H1 (cell line): ENCODE data around the gene PAIP2. TPM values are rescaled to one million over a fixed set of nuclear protein-coding genes. Genes with fewer than 3 reads are reported as not detected.
"Not testable (repeated sequence)": the region's sequence is repeated elsewhere in the genome, so short reads cannot be mapped to it uniquely, and the experiment has no call there.

Source experiments
- CTCF ChIA-PET: fragments of 300-600 bp; sonication (Branson Sonifier 250); formaldehyde crosslinking; loops from one replicate; lab custom pipeline; 2021; ENCODE audit not compliant: partially characterized antibody; lab: Charles Lee
- POLR2A ChIA-PET: fragments of 300-600 bp; sonication (Branson Sonifier 250); formaldehyde crosslinking; loops from one replicate; lab custom pipeline; 2021; ENCODE audit warnings: inconsistent platforms; ENCODE audit not compliant: partially characterized antibody; lab: Charles Lee
- DNase-seq, 2 experiments: peaks; one replicate each; pipeline versions ENCODE4 v3.0.0 to v3.0.0-alpha.2; 2010 to 2022; ENCODE audit warnings: low spot score in 2 of 2, low read depth in 1 of 2, mixed read lengths in 1 of 2
- FAIRE-seq: peaks from 2 replicates; lab custom pipeline; 2011; peaks lifted over from hg19 to GRCh38; lab: Jason Lieb, UNC
- H2AFZ ChIP-seq: 2 replicates; pipeline ENCODE4 v1.8.1; 2012; ENCODE audit warnings: low read length, inconsistent platforms
- H2AK5ac ChIP-seq: 2 replicates; pipeline ENCODE4 v1.6.1; 2013; ENCODE audit warnings: low read depth, low read length
- H2BK120ac ChIP-seq: replicated peaks from 2 replicates; pipeline ENCODE3; 2013; ENCODE audit warnings: low read depth, low read length, inconsistent platforms
- H2BK12ac ChIP-seq: 2 replicates; pipeline ENCODE4 v1.6.1; 2013; ENCODE audit warnings: low read depth, low read length
- H2BK15ac ChIP-seq: 2 replicates; pipeline ENCODE4 v1.6.1; 2013; ENCODE audit warnings: low read length
- H2BK20ac ChIP-seq: 2 replicates; pipeline ENCODE4 v1.6.1; 2013; ENCODE audit warnings: low read length
- H2BK5ac ChIP-seq: 2 replicates; pipeline ENCODE4 v1.6.1; 2013; ENCODE audit warnings: low read depth, low read length
- H3K14ac ChIP-seq: 2 replicates; pipeline ENCODE4 v1.6.1; 2013; ENCODE audit warnings: inconsistent platforms; ENCODE audit not compliant: insufficient read length
- H3K18ac ChIP-seq: 2 replicates; pipeline ENCODE4 v1.6.1; 2013; ENCODE audit warnings: low read length; ENCODE audit errors: extremely low read depth
- H3K23ac ChIP-seq: 2 replicates; pipeline ENCODE4 v1.6.1; 2013; ENCODE audit warnings: inconsistent platforms; ENCODE audit not compliant: insufficient read length
- H3K23me2 ChIP-seq: 2 replicates; pipeline ENCODE4 v1.6.1; 2013; ENCODE audit warnings: low read depth, low read length
- H3K27ac ChIP-seq: 2 replicates; pipeline ENCODE4 v1.6.1; 2011; ENCODE audit warnings: low read depth, low read length, inconsistent platforms
- H3K27me3 ChIP-seq, 4 experiments: replicated peaks in 1 of 4; 1 replicate in 1 of 4; 2 replicates in 3 of 4; pipeline versions ENCODE4 v1.6.1 to v1.8.1; 2011 to 2013; ENCODE audit warnings: low read length in 3 of 4, mild to moderate bottlenecking in 3 of 4, inconsistent platforms in 2 of 4, mixed read lengths in 2 of 4, moderate library complexity in 1 of 4; ENCODE audit not compliant: control insufficient read depth in 3 of 4, insufficient read depth in 3 of 4; ENCODE audit errors: extremely low read depth in 1 of 4
- H3K36me3 ChIP-seq, 4 experiments: 2 replicates each; pipeline versions ENCODE4 v1.6.1 to v1.8.1; 2011 to 2013; ENCODE audit warnings: mild to moderate bottlenecking in 4 of 4, low read length in 3 of 4, moderate library complexity in 2 of 4, control low read depth in 1 of 4, inconsistent platforms in 1 of 4; ENCODE audit not compliant: insufficient read depth in 4 of 4, control insufficient read depth in 2 of 4
- H3K4ac ChIP-seq: replicated peaks from 2 replicates; pipeline ENCODE3; 2013; ENCODE audit warnings: low read length, low read depth, mixed read lengths, inconsistent platforms; ENCODE audit not compliant: insufficient read length
- H3K4me1 ChIP-seq, 4 experiments: replicated peaks in 1 of 4; 1 replicate in 1 of 4; 2 replicates in 3 of 4; pipeline versions ENCODE4 v1.6.1 to v1.8.1; 2011 to 2013; ENCODE audit warnings: low read length in 3 of 4, inconsistent platforms in 2 of 4, mixed read lengths in 1 of 4; ENCODE audit not compliant: insufficient read depth in 4 of 4, control insufficient read depth in 3 of 4
- H3K4me2 ChIP-seq, 2 experiments: 2 replicates each; pipeline versions ENCODE4 v1.6.1 to v1.8.1; 2011 to 2013; ENCODE audit warnings: low read depth in 2 of 2, low read length in 2 of 2, control low read depth in 1 of 2, inconsistent platforms in 1 of 2, mild to moderate bottlenecking in 1 of 2; ENCODE audit not compliant: insufficient read depth in 1 of 2
- H3K4me3 ChIP-seq, 4 experiments: fragments of 200-600, 300-600 bp in 1 of 4; sonication (generic), shearing (Covaris generic), sonication (Bioruptor Twin) in 1 of 4; 2 replicates each; pipeline versions ENCODE4 v1.5.1 to v1.8.1; 2011 to 2016; ENCODE audit warnings: low read length in 4 of 4, low read depth in 3 of 4, control low read depth in 2 of 4, inconsistent platforms in 2 of 4, mild to moderate bottlenecking in 2 of 4, mixed read lengths in 1 of 4, moderate library complexity in 1 of 4; ENCODE audit not compliant: insufficient read depth in 2 of 4; ENCODE audit errors: extremely low read depth in 1 of 4
- H3K56ac ChIP-seq: replicated peaks from 2 replicates; pipeline ENCODE3; 2013; ENCODE audit warnings: low read depth, mild to moderate bottlenecking, mixed read lengths, low read length, inconsistent platforms; ENCODE audit not compliant: insufficient read length
- H3K79me1 ChIP-seq: 2 replicates; pipeline ENCODE4 v1.6.1; 2013; ENCODE audit warnings: low read depth, low read length, control low read depth
- H3K79me2 ChIP-seq, 2 experiments: 2 replicates each; pipeline versions ENCODE4 v1.6.1 to v1.8.1; 2012 to 2013; ENCODE audit warnings: low read length in 2 of 2, mild to moderate bottlenecking in 2 of 2, inconsistent platforms in 1 of 2; ENCODE audit not compliant: insufficient read depth in 2 of 2, control insufficient read depth in 1 of 2
- H3K9ac ChIP-seq, 4 experiments: replicated peaks in 1 of 4; 1 replicate in 1 of 4; 2 replicates in 3 of 4; pipeline versions ENCODE4 v1.6.1 to v1.8.1; 2011 to 2013; ENCODE audit warnings: low read depth in 3 of 4, low read length in 3 of 4, control low read depth in 2 of 4, mild to moderate bottlenecking in 2 of 4, moderate library complexity in 2 of 4, inconsistent platforms in 1 of 4; ENCODE audit errors: extremely low read depth in 1 of 4
- H3K9me3 ChIP-seq, 2 experiments: 2 replicates each; pipeline versions ENCODE4 v1.6.1 to v1.8.1; 2012 to 2013; ENCODE audit warnings: mild to moderate bottlenecking in 2 of 2, moderate library complexity in 2 of 2, control low read depth in 1 of 2, inconsistent platforms in 1 of 2, low read depth in 1 of 2, low read length in 1 of 2, mixed read lengths in 1 of 2; ENCODE audit not compliant: insufficient read depth in 2 of 2
- H4K20me1 ChIP-seq, 2 experiments: replicated peaks in 1 of 2; 2 replicates each; pipeline versions ENCODE3 to v1.8.1; 2011 to 2013; ENCODE audit warnings: inconsistent platforms in 2 of 2, low read length in 2 of 2, mild to moderate bottlenecking in 1 of 2; ENCODE audit not compliant: insufficient read depth in 2 of 2, control insufficient read depth in 1 of 2
- H4K5ac ChIP-seq: 2 replicates; pipeline ENCODE4 v1.6.1; 2013; ENCODE audit warnings: low read length, low read depth, mixed read lengths, inconsistent platforms; ENCODE audit not compliant: insufficient read length
- H4K8ac ChIP-seq: 2 replicates; pipeline ENCODE4 v1.8.0; 2013; ENCODE audit warnings: mild to moderate bottlenecking, moderate library complexity, low read length, inconsistent platforms; ENCODE audit not compliant: insufficient read depth; ENCODE audit errors: extremely low read depth
- H4K91ac ChIP-seq: replicated peaks from 2 replicates; pipeline ENCODE3; 2013; ENCODE audit warnings: low read length, mixed read lengths, inconsistent platforms; ENCODE audit not compliant: insufficient read length
- WGBS, 2 experiments: shearing (Covaris generic) in 1 of 2; methylation state at CpG; one replicate each; pipeline versions ENCODE4 v1.1.6 to v1.1.7; 2013 to 2015; ENCODE audit warnings: low lambda C conversion rate in 2 of 2, mixed read lengths in 2 of 2, inconsistent platforms in 1 of 2, low coverage in 1 of 2, missing lambda C conversion rate in 1 of 2; ENCODE audit not compliant: insufficient replicate concordance in 2 of 2, insufficient coverage in 1 of 2, insufficient read length in 1 of 2; ENCODE audit errors: extremely low coverage in 1 of 2, missing lambda C conversion rate in 1 of 2; 5-methylcytosine and 5-hydroxymethylcytosine counted together
- polyA plus RNA-seq, 7 experiments: library from polyadenylated mRNA; depleted of rRNA in 3 of 7; stranded (reverse) in 5 of 7; unstranded in 2 of 7; fragments of >200 nt in 5 of 7; fragments of 200-250 nt in 2 of 7; gene quantifications; 1 replicate in 5 of 7; 2 replicates in 1 of 7; 4 replicates in 1 of 7; pipeline versions ENCODE4 v1.2.1 to v1.2.3, GENCODE V29; 2011 to 2013; ENCODE audit warnings: missing spikeins in 2 of 7, mixed read lengths in 2 of 7
- total RNA-seq: library from RNA; stranded (reverse); fragmentation: NEBNext Ultra II Directional; extraction: Animal tissue kit (Norgen Biotek cat#: 25700); gene quantifications from 2 replicates; pipeline ENCODE4 v1.2.1, GENCODE V29; 2021

PAIP2 gene
- total and polyA plus RNA-seq, 2 of the 8 experiments (the other 6 are each of a cell fraction or from before 2014, with no cell fraction given) = 87.6 to 162 TPM

DNA sequence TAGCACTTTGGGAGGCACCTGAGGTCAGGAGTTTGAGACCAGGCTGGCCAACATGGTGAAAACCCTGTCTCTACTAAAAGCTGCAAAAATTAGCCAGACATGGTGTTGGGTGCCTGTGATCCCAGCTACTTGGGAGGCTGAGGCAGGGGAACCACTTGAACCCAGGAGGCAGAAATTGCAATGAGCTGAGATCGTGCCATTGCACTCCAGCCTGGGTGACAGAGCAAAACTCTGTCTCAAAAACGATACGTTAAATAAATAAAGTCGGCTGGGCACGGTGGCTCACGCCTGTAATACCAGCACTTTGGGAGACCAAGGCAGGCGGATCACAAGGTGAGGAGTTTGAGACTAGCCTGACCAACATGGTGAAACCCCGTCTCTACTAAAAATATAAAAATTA is 14.2 kb downstream of the PAIP2 start:
- H2BK120ac ChIP-seq, H3K23ac ChIP-seq, H4K5ac ChIP-seq, H2BK15ac ChIP-seq, H3K9me3 ChIP-seq, H4K91ac ChIP-seq, H2BK5ac ChIP-seq, H3K4me3 ChIP-seq, H3K4ac ChIP-seq, H3K18ac ChIP-seq, H3K4me2 ChIP-seq, H3K9ac ChIP-seq, H2BK20ac ChIP-seq, H3K79me1 ChIP-seq, H4K8ac ChIP-seq, H3K4me1 ChIP-seq, H2AK5ac ChIP-seq, DNase-seq, H3K56ac ChIP-seq, H2BK12ac ChIP-seq, H3K14ac ChIP-seq, FAIRE-seq, H3K23me2 ChIP-seq, H3K27ac ChIP-seq, H2AFZ ChIP-seq, H3K36me3 ChIP-seq, H3K27me3 ChIP-seq: not testable (repeated sequence)
- POLR2A ChIA-PET = interaction anchor here (1.4 to 5.0 kb wide), 4 partner anchors 9 to 21 kb away, joined by 8 to 49 read pairs (median 16); partner anchors contain the start of gene PAIP2
- CTCF ChIA-PET = interaction anchor here (1.2 kb wide), 1 partner anchor 9 kb away, joined by 3 read pairs; no protein-coding TSS in a partner anchor
- peaks cover 29 to 99% of the 10 kb centered on the region in 2 experiments for H3K79me2 ChIP-seq
- WGBS, 2 experiments = 95% methylated on average over 8 of the region's 8 CpGs; no CpG with 5 or more reads in 1 of the 2 experiments
- H4K20me1 ChIP-seq = peaks cover 6 to 11% of the 10 kb centered on the region in 2 experiments
